ACHN (cell line): ENCODE results near the gene ANKLE1.

Experiments
- DNase-seq: peaks from one replicate; pipeline ENCODE4 v3.0.0-alpha.2; 2015
- in situ Hi-C: cut with HindIII; loops from 2 replicates; pipeline ENCODE4 v1.10.0; 2017; ENCODE audit warnings: low sequenced_read_pairs, low pct_ligation_motif_present, low pct_unique_long_range_greater_than_20kb

The ANKLE1 gene

GRCh38 chr19:17321655-17322489, 40.2 kb downstream of the ANKLE1 start:
- DNase-seq: no peak
- in situ Hi-C loops: no loop called here

GRCh38 chr19:17322854-17323253, 41.2 kb downstream of the ANKLE1 start:
- in situ Hi-C loops: no loop called here
- DNase-seq: no peak

GRCh38 chr19:17323300-17323963, 41.7 kb downstream of the ANKLE1 start:
- in situ Hi-C loops: no loop called here
- no peak for DNase-seq

GRCh38 chr19:17323964-17324332, 42.2 kb downstream of the ANKLE1 start:
- DNase-seq: no peak
- in situ Hi-C loops: no loop called here

GRCh38 chr19:17324357-17325114, 42.8 kb downstream of the ANKLE1 start:
- no peak for DNase-seq
- in situ Hi-C loops: no loop called here

- in situ Hi-C loops: no loop called here
- no peak for DNase-seq
Observed at GRCh38 chr19:17325133-17325532, 43.4 kb downstream of the ANKLE1 start.

- DNase-seq: no peak
- in situ Hi-C loops: no loop called here
Observed at GRCh38 chr19:17325881-17326594, 44.3 kb downstream of the ANKLE1 start.

GRCh38 chr19:17326595-17326966, 44.9 kb downstream of the ANKLE1 start:
- DNase-seq: no peak
- in situ Hi-C loops: no loop called here

GRCh38 chr19:17327068-17327653, 45.5 kb downstream of the ANKLE1 start:
- in situ Hi-C loops: no loop called here
- no peak for DNase-seq

- DNase-seq: no peak
- in situ Hi-C loops: no loop called here
Observed at GRCh38 chr19:17327654-17328516, 46.2 kb downstream of the ANKLE1 start.

GRCh38 chr19:17328517-17329365, 47.0 kb downstream of the ANKLE1 start:
- in situ Hi-C loops: no loop called here
- DNase-seq: no peak

GRCh38 chr19:17329366-17330261, 47.9 kb downstream of the ANKLE1 start:
- DNase-seq: no peak
- in situ Hi-C loops: no loop called here

- in situ Hi-C loops: no loop called here
- no peak for DNase-seq
Observed at GRCh38 chr19:17330262-17331044, 48.8 kb downstream of the ANKLE1 start.

GRCh38 chr19:17331045-17331558, 49.4 kb downstream of the ANKLE1 start:
- in situ Hi-C loops: no loop called here
- no peak for DNase-seq

GRCh38 chr19:17332360-17332676, 50.6 kb downstream of the ANKLE1 start:
- DNase-seq: no peak
- in situ Hi-C loops: no loop called here
